Choroid plexus epithelial cell (primary cell): ENCODE data around the gene SLC1A4.
A peak's percentile ranks its signal among the peaks of the same experiment; 100 is the strongest.

Source experiments
- DNase-seq: peaks from one replicate; pipeline ENCODE4 v3.0.0-alpha.2; 2010; ENCODE audit warnings: low read depth
- H3K4me3 ChIP-seq: 2 replicates; pipeline ENCODE4 v1.5.1; 2011; ENCODE audit warnings: low read depth, mild to moderate bottlenecking, control low read depth, low read length, moderate library complexity
- CTCF ChIP-seq: conservative IDR thresholded peaks from 2 replicates; pipeline ENCODE4 v1.5.1; 2011; ENCODE audit warnings: low read depth, mild to moderate bottlenecking, control low read depth, inconsistent platforms, low read length, moderate library complexity

The SLC1A4 gene

GRCh38 chr2:65040400-65041261 is 51.4 kb downstream of the SLC1A4 start:
- peak overlapping the region; percentile 28 for H3K4me3 ChIP-seq
- TF ChIP-seq CTCF, result peak; percentile 98
- peak; percentile 92 for DNase-seq

- TF ChIP-seq CTCF, result no peak
- no peak for DNase-seq
- no peak overlapping the region for H3K4me3 ChIP-seq
Observed at GRCh38 chr2:65043001-65043400, 53.8 kb downstream of the SLC1A4 start.

GRCh38 chr2:65044097-65044735 is 55.0 kb downstream of the SLC1A4 start:
- H3K4me3 ChIP-seq, result no peak overlapping the region
- DNase-seq, result no peak
- no peak for TF ChIP-seq CTCF

DNA sequence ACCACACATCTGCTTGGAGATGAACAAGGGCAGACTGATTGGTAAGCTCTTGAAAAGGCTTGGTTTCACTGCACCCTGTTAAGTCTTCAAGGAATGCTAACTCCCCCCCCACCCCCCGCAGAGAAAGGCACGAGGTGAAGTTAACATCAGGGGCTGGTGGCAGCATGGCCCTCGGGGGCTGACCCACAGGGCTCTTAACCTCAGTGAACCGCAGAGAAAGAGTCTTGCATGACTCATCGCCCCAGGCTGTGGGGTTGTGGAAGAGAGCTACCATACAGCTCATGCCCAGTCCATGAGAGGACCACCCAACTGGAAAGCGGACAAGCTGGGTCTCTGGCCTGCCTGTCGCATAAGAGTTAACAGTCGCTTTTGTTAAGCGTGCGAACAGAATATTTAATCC is 56.5 kb downstream of the SLC1A4 start:
- no peak for TF ChIP-seq CTCF
- no peak overlapping the region for H3K4me3 ChIP-seq
- DNase-seq, result peak; percentile 70

DNA sequence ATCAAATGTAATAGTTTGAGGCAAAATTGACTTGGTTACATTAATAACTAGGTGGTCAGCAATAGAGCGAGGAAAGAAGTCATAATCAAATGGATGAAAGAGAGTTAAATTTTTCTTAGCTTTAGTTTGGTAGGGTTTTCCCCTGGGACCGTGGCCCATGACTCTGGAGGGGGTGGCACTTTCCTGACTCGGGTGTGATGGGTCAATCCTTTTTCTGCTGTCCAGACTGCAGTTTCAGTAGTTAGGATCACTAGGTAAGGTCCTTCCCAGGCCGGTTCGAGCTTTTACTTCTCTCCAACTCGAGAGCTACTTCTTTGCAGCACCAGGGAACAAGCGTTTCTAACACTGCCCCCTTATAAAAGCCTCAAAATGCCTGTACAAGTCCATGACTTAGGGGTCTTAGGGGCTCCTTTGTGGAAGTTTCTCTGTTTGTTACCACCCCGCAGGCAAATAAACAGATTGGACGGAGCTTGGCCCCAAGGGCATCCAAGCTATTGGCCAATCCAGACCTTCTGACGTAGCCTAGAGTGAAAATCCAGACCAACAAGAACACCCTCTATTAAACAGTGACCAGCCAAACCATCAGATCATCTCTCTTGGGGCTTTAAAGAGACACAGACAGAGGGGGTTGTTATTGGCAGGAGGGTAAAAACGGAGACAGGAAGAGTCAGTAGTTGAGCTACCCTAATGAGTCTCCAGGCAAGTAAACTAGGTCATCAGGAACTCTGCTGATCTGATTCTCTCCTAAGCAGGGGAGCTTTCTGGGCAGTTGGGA is 57.6 kb downstream of the SLC1A4 start:
- TF ChIP-seq CTCF, result no peak
- no peak overlapping the region for H3K4me3 ChIP-seq
- DNase-seq, result no peak

DNA sequence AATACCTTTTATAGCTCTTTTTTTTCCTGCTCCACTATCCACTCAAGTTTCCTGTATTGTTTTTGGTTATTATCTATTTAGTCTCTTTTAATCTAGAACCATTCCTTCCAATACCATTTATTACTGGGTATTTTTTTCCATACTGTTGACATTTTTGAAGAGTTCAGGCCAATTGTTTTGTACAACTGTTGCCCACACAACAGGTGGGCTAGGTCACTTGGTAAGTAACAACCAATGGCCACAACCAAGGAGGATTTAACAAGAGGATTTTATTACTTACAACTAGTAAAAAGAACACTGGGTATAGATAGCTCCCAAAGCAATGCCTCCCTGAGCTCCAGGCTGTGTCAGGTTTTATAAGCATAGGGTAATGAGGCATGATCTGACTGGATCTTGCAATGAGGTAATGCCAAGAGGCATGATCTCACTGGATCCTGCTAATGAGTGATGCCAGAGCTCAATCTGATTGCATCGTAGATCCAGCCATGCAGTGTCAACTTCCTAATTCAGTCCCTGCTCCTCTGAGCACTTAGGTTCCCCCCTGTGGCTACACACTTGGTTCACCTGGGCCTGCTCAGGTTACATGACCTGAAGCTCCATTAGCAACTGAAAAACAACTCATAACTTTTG is 59.9 kb downstream of the SLC1A4 start:
- DNase-seq, result no peak
- no peak overlapping the region for H3K4me3 ChIP-seq
- no peak for TF ChIP-seq CTCF
